ENCODE measurements around the gene NR6A1. TPM values are rescaled to one million over a fixed set of nuclear protein-coding genes. Genes with fewer than 3 reads are reported as not detected.

Gene NR6A1
- total RNA-seq, 1 donor from 2014 or later: 4.0 TPM

DNA sequence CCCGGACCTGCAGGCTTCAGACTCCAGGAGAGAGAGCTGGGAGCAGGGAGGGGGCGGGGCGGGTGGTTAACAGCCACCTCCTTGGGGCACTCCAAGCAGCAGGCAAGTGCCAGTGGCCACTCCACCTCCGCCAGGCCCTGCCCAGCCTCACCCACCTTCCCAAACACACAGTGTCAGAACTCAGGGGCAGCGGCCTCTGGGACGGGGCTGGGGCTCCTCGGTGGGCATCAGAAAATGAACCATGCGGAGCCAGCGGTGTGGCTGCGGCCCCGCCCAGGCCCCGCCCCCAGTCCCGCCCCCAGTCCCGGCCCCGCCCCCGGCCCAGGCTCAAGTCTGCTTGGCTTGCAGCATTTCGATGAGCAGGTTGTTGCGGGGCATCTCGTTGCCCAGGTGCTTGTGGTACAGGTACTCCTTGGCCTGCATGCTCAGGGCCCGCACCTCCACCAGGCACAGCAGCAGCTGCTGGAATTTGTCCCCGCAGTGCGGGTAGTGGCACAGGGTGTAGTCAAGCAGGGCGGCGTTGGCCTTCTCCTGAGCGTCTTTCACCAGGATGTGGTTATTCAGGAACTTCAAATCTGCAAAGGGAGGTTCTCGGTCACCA, 288.6 kb downstream of the NR6A1 start:
- intact Hi-C loops (cut with DNase I): no loop called here
- Histone ChIP-seq H3K27me3 (peaks cover 47% of the 10 kb centered on the region), H3K4me1 (no peaks in the 10 kb centered on the region), H3K9me3 (no peaks in the 10 kb centered on the region), H3K36me3 (no peaks in the 10 kb centered on the region), H3K4me3 (no peak overlapping the region), H3K27ac (no peak overlapping the region)
- TF ChIP-seq, protein P1, sequence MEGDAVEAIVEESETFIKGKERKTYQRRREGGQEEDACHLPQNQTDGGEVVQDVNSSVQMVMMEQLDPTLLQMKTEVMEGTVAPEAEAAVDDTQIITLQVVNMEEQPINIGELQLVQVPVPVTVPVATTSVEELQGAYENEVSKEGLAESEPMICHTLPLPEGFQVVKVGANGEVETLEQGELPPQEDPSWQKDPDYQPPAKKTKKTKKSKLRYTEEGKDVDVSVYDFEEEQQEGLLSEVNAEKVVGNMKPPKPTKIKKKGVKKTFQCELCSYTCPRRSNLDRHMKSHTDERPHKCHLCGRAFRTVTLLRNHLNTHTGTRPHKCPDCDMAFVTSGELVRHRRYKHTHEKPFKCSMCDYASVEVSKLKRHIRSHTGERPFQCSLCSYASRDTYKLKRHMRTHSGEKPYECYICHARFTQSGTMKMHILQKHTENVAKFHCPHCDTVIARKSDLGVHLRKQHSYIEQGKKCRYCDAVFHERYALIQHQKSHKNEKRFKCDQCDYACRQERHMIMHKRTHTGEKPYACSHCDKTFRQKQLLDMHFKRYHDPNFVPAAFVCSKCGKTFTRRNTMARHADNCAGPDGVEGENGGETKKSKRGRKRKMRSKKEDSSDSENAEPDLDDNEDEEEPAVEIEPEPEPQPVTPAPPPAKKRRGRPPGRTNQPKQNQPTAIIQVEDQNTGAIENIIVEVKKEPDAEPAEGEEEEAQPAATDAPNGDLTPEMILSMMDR (IDR thresholded peaks at IDR 0.05): no peak
- DNase-seq (peak; percentile 81), ATAC-seq (peak; percentile 72)

DNA sequence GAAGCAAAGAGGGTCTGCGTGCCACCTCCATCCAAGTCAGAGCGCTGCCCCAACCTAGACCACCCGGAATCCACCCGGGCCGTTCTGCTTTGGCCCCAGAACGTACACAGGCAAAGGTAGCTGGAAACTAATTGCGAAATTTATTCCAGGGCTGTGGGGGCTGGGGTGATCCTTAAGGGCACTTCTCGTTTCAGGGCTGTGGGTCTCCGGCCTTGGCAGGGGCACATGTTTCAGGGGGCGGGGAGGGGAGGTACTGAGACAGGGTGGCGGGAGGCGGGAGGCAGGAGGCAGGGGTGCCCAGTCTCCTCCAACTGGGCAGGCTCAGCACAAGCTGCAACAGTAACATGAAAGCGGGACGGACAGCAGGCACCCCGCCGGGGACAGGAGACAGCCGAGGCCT, 290.0 kb downstream of the NR6A1 start:
- TF ChIP-seq, protein P1 (IDR thresholded peaks at IDR 0.05): no peak

DNA sequence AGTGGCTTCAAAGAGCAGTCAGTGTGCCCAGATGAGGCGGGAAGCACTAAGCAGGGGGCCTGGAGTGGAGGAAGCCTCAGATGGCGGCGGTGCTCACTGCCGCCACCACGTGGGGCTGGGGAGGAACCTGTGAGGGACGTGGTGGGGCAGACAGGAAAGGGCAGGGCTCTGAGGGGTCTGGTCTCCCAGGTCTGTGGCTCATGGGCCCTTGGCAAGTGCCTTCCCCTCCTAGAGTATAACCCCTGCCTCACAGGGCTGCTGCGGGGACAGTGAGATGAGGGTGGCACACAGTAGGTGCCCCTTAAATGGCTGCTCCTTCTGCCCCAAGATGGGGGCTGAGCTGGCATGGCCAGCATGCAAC, 290.5 kb downstream of the NR6A1 start:
- Histone ChIP-seq H3K4me3 (no peak overlapping the region), H3K27me3 (peaks cover 50% of the 10 kb centered on the region), H3K27ac (no peak overlapping the region), H3K36me3 (no peaks in the 10 kb centered on the region), H3K4me1 (no peaks in the 10 kb centered on the region), H3K9me3 (no peaks in the 10 kb centered on the region)
- intact Hi-C loops (cut with DNase I): no loop called here
- TF ChIP-seq, protein P1 (IDR thresholded peaks at IDR 0.05): no peak
- no peak for DNase-seq
- no peak for ATAC-seq

More for the DNA sequence above, 290.0 kb downstream of the NR6A1 start:
- H3K4me1 ChIP-seq: no peaks in the 10 kb centered on the region
- no peaks in the 10 kb centered on the region for H3K9me3 ChIP-seq
- no peaks in the 10 kb centered on the region for H3K36me3 ChIP-seq
- H3K4me3 ChIP-seq: no peak overlapping the region
- ATAC-seq: no peak
- no peak overlapping the region for H3K27ac ChIP-seq
- intact Hi-C loops (cut with DNase I): no loop called here
- DNase-seq: no peak
- H3K27me3 ChIP-seq: peaks cover 48% of the 10 kb centered on the region

DNA sequence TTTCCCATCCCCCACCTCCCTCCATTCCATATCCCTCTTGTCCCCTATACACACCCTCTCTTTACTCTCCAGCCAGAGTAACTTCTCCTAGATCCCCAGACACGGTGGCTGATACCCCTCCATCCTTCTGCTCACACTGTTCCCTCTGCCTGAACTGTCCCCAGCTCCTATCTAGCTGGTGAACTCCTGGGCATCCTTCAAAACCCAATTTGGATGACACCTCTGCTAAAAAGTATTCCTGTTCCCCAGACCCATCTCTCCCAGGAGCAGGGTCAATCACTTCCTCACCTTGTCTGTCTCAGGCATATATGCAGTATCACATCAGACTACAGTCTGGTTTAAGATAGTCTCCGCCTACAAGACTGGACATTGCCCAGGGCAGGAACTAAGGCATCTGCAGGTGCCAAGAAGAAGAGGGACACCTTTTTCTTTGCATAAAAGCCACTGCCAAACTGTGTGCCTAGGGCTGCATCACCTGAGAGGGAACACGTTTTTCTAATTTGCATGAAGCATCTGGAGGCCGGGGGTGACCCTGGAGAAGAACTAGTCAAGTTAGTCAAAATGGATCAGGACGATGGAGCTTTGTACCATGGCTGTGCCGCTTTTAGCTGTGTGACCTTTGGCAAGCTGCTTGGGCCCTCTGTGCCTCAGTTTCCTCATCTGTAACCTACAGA, 291.0 kb downstream of the NR6A1 start:
- Histone ChIP-seq H3K9me3 (no peaks in the 10 kb centered on the region), H3K27me3 (peaks cover 44% of the 10 kb centered on the region), H3K4me1 (no peaks in the 10 kb centered on the region), H3K27ac (no peak overlapping the region), H3K36me3 (no peaks in the 10 kb centered on the region), H3K4me3 (no peak overlapping the region)
- DNase-seq (no peak), ATAC-seq (no peak)
- intact Hi-C loops (cut with DNase I): no loop called here
- TF ChIP-seq, protein P1 (IDR thresholded peaks at IDR 0.05): no peak

DNA sequence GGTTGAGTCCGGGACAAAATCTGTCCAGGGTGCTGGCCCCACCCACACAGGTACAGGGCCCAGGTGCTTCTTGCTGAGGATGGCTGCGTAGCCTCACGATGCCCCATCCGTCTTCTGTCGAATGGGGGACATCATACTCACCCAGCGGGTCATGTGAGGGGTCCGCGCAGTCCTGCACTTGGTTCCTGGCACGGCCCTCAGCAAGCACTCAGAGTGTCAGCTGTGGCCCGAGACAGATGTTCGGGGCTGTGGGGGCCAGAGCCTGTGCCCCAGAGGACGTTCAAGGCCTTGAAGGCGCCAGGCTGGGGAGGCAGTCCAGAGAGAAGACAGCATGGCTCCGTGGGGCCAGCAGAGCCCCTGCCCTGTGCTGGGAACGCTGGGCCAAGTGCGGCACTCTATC, 291.7 kb downstream of the NR6A1 start:
- ATAC-seq (no peak), DNase-seq (no peak)
- H3K4me1 ChIP-seq: no peaks in the 10 kb centered on the region
- no peaks in the 10 kb centered on the region for H3K36me3 ChIP-seq
- H3K9me3 ChIP-seq: no peaks in the 10 kb centered on the region
- no peak overlapping the region for H3K4me3 ChIP-seq
- TF ChIP-seq, protein P1 (IDR thresholded peaks at IDR 0.05): no peak
- H3K27ac ChIP-seq: no peak overlapping the region
- H3K27me3 ChIP-seq: peaks cover 44% of the 10 kb centered on the region
- intact Hi-C loops (cut with DNase I): no loop called here

All from upper lobe of right lung (tissue), 1 donor.